Measurements from ENCODE around the gene APBA2. TPM values are rescaled to one million over a fixed set of nuclear protein-coding genes. Genes with fewer than 3 reads are reported as not detected.
A peak's percentile ranks its signal among the peaks of the same experiment; 100 is the strongest.

Gene APBA2
- total RNA-seq, 1 donor from 2014 or later, result 35.8 TPM

DNA sequence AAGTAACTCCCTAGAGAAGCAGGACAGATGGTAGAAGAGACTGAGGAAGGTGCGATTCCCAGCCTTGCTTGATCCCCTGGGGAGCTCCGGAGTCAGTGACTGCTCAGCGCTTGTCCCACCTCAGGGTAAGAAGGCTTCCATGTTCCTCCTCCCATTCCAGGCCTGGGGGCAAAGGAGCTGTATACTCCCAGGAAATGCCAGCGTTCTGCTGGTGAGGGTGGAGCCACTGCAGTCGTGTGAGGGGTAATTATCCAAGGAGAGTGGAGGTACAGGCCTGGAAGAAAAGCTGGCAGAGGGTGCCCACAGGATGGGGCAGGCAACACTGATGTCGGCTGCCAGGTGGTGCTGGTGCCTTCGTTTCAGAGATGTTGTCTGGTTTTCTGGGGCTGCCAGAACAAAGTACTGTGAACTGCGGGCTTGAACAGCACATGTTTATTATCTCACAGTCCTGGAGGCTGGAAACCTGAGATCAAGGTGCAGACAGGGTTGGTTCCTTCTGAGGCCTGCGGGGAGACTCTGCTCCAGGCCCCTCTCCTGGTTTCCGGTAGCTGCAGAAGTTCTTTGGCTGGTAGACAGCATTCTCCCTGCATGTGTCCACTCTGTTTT is 12.1 kb upstream of the APBA2 start:
- Mint-ChIP-seq H3K27ac (peak overlapping the region; percentile 74), H3K4me3 (peak overlapping the region; percentile 21), H3K36me3 (peaks cover 3% of the 10 kb centered on the region), H3K9me3 (peaks cover 16% of the 10 kb centered on the region), H3K27me3 (ENCODE audit: insufficient read depth, low read depth) (peaks cover 18% of the 10 kb centered on the region), H3K4me1 (peaks cover 42% of the 10 kb centered on the region)
- H3K36me3 ChIP-seq, result no peaks in the 10 kb centered on the region
- H3K27ac ChIP-seq, result no peak overlapping the region
- no peaks in the 10 kb centered on the region for H3K79me2 ChIP-seq (ENCODE audit: low read depth)
- H3K9me3 ChIP-seq (ENCODE audit: low read depth), result no peaks in the 10 kb centered on the region
- TF ChIP-seq CTCF (IDR thresholded peaks at IDR 0.05) (no peak), EZH2 (IDR thresholded peaks at IDR 0.05) (no peak), EZH2phosphoT487 (IDR thresholded peaks at IDR 0.05) (no peak)
- no peaks in the 10 kb centered on the region for H3K27me3 ChIP-seq
- H3K4me1 ChIP-seq, result peaks cover 15% of the 10 kb centered on the region
- H3F3A ChIP-seq (ENCODE audit: low read depth), result peaks cover 21% of the 10 kb centered on the region
- no peak overlapping the region for H2AFZ ChIP-seq (replicated peaks)
- H3K4me2 ChIP-seq, result no peak overlapping the region
- H3K4me3 ChIP-seq, result no peak overlapping the region
- no peak overlapping the region for H3K9ac ChIP-seq
- peaks cover 5% of the 10 kb centered on the region for H4K20me1 ChIP-seq (ENCODE audit: low read depth)
- no peak for DNase-seq (ENCODE audit: low spot score)

GRCh38 chr15:28875461-28876000 is 10.2 kb upstream of the APBA2 start:
- H3F3A ChIP-seq (ENCODE audit: low read depth), result peaks cover 21% of the 10 kb centered on the region
- H4K20me1 ChIP-seq (ENCODE audit: low read depth), result peaks cover 5% of the 10 kb centered on the region
- H3K4me1 Mint-ChIP-seq, result peaks cover 46% of the 10 kb centered on the region
- H3K9me3 Mint-ChIP-seq, result peaks cover 13% of the 10 kb centered on the region
- H3K9ac ChIP-seq, result no peak overlapping the region
- H3K27me3 Mint-ChIP-seq (ENCODE audit: insufficient read depth, low read depth), result peaks cover 18% of the 10 kb centered on the region
- TF ChIP-seq EZH2 (IDR thresholded peaks at IDR 0.05) (no peak), EZH2phosphoT487 (IDR thresholded peaks at IDR 0.05) (no peak), CTCF (IDR thresholded peaks at IDR 0.05) (no peak)
- H3K27ac ChIP-seq, result peak overlapping the region; percentile 55
- DNase-seq (ENCODE audit: low spot score), result peak; percentile 56
- H3K27me3 ChIP-seq, result no peaks in the 10 kb centered on the region
- peak overlapping the region; percentile 81 for H3K4me3 Mint-ChIP-seq
- no peaks in the 10 kb centered on the region for H3K9me3 ChIP-seq (ENCODE audit: low read depth)
- peak overlapping the region; percentile 99 for H3K27ac Mint-ChIP-seq
- peak overlapping the region; percentile 71 for H3K4me2 ChIP-seq
- peaks cover 15% of the 10 kb centered on the region for H3K4me1 ChIP-seq
- no peaks in the 10 kb centered on the region for H3K79me2 ChIP-seq (ENCODE audit: low read depth)
- H3K36me3 Mint-ChIP-seq, result peaks cover under 1% of the 10 kb centered on the region
- H2AFZ ChIP-seq (replicated peaks), result no peak overlapping the region
- peak overlapping the region; percentile 13 for H3K4me3 ChIP-seq
- no peaks in the 10 kb centered on the region for H3K36me3 ChIP-seq

- H3K4me3 Mint-ChIP-seq, result peak overlapping the region; percentile 81
- H3K27me3 Mint-ChIP-seq (ENCODE audit: insufficient read depth, low read depth), result peaks cover 18% of the 10 kb centered on the region
- H2AFZ ChIP-seq (replicated peaks), result no peak overlapping the region
- peak overlapping the region; percentile 99 for H3K27ac Mint-ChIP-seq
- H3K4me3 ChIP-seq, result peak overlapping the region; percentile 13
- TF ChIP-seq CTCF (IDR thresholded peaks at IDR 0.05), result no peak
- TF ChIP-seq EZH2phosphoT487 (IDR thresholded peaks at IDR 0.05), result no peak
- TF ChIP-seq EZH2 (IDR thresholded peaks at IDR 0.05), result no peak
- H4K20me1 ChIP-seq (ENCODE audit: low read depth), result peaks cover 5% of the 10 kb centered on the region
- H3K9ac ChIP-seq, result no peak overlapping the region
- peaks cover 2% of the 10 kb centered on the region for H3K36me3 Mint-ChIP-seq
- H3F3A ChIP-seq (ENCODE audit: low read depth), result peaks cover 21% of the 10 kb centered on the region
- H3K36me3 ChIP-seq, result no peaks in the 10 kb centered on the region
- no peaks in the 10 kb centered on the region for H3K79me2 ChIP-seq (ENCODE audit: low read depth)
- no peaks in the 10 kb centered on the region for H3K9me3 ChIP-seq (ENCODE audit: low read depth)
- DNase-seq (ENCODE audit: low spot score), result peak; percentile 96
- H3K4me1 Mint-ChIP-seq, result peaks cover 49% of the 10 kb centered on the region
- H3K9me3 Mint-ChIP-seq, result peaks cover 15% of the 10 kb centered on the region
- H3K4me2 ChIP-seq, result peak overlapping the region; percentile 71
- H3K27ac ChIP-seq, result peak overlapping the region; percentile 55
- peaks cover 15% of the 10 kb centered on the region for H3K4me1 ChIP-seq
- H3K27me3 ChIP-seq, result no peaks in the 10 kb centered on the region
These were observed 9.5 kb upstream of the APBA2 start for GRCh38 chr15:28876131-28876844.
